Right forelimb (tissue), 1 donor: ENCODE data around the gene GSTM3.
"Not testable (repeated sequence)": the region's sequence is repeated elsewhere in the genome, so short reads cannot be mapped to it uniquely, and the experiment has no call there.

Experiments used
- DNase-seq: peaks from one replicate; pipeline ENCODE4 v3.0.0-alpha.2; 2018

The GSTM3 gene

DNA sequence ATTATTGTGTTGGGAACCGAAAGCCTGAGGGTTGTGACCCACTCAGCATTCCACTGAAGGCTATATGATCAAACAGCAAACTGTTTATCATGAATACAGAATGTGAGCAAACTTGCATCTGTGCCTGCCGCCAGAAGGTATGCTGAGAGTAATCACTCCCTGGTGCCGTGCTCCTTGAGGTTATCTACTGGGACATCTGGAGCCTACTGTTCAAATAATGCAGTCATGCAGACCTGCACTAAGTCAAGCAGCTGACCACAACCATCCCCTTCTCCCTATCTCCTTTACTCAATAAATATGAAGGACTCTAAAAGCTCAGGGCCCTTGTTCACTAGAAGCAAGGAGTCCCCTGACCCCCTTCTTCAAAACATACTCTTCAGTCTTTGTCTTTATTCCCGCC lies 15.3 kb downstream of the GSTM3 start:
- DNase-seq = no peak

GRCh38 chr1:109724933-109725332 lies 15.9 kb downstream of the GSTM3 start:
- DNase-seq = no peak

- DNase-seq = no peak
Observed at GRCh38 chr1:109722908-109723691, 17.7 kb downstream of the GSTM3 start.

GRCh38 chr1:109721971-109722370 lies 18.9 kb downstream of the GSTM3 start:
- no peak for DNase-seq

DNA sequence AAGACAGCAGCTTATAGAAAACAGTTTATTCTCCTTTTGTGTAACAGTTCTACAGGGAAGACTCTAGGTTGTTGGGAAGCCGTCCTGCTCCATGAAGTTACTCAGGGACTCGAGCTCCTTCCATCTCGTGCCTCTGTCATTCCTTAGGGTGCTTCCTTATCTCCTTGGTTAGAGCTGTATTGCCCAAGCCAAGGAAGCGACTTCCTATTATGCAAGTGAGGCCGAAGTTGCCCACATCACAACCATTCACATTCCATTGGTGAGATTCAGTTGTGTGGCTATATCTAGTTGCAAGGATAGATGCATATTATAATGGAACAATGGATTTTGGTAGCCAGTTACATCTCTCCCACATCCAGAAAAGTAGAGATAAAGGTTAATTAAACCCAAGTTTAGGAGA lies 19.8 kb downstream of the GSTM3 start:
- no peak for DNase-seq

GRCh38 chr1:109719337-109719837 lies 21.5 kb downstream of the GSTM3 start:
- no peak for DNase-seq

GRCh38 chr1:109718495-109718894 lies 22.3 kb downstream of the GSTM3 start:
- DNase-seq = no peak

DNA sequence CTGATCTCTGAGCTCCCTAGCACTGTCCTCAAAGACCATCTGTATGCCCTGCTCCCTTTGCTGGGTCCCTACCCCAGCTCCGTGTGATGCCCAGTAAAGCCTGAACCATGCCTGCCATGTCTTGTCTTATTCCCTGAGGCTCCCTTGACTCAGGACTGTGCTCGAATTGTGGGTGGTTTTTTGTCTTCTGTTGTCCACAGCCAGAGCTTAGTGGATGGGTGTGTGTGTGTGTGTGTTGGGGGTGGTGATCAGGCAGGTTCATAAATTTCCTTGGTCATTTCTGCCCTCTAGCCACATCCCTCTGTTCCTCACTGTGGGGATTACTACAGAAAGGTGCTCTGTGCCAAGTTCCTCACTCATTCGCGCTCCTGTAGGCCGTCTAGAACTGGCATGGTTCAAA lies 23.1 kb downstream of the GSTM3 start:
- no peak for DNase-seq

GRCh38 chr1:109716570-109717090 lies 24.2 kb downstream of the GSTM3 start:
- DNase-seq = no peak

GRCh38 chr1:109716121-109716520 lies 24.7 kb downstream of the GSTM3 start:
- no peak for DNase-seq

DNA sequence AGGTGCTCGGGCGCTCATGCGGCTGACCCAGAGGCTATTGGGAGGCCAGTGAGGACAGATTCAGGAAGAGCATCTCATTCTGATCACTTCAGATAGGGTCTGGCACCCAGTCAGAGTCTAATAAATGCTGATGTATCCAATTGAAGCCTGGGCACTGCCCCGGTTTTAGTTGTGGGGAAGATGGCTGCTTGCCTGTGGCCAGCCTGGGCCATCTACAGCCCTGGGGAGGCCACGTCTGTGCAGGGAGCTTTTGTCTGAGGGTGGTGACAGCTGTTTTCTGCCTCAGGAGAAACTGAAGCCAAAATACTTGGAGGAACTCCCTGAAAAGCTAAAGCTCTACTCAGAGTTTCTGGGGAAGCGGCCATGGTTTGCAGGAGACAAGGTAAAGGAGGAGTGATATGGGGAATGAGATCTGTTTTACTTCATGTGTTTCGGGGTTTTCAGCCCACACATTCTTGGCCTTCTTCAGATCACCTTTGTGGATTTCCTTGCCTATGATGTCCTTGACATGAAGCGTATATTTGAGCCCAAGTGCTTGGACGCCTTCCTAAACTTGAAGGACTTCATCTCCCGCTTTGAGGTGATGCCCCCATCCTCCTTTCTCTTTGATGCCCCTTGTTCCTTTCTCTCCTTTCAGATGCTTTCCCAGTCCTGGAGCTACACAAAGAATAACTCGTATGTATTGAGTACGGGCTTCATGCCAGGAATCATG lies 26.0 kb downstream of the GSTM3 start:
- no peak for DNase-seq

- DNase-seq = no peak
Observed at GRCh38 chr1:109713636-109714035, 27.2 kb downstream of the GSTM3 start.

GRCh38 chr1:109712321-109712864 lies 28.4 kb downstream of the GSTM3 start:
- no peak for DNase-seq

DNA sequence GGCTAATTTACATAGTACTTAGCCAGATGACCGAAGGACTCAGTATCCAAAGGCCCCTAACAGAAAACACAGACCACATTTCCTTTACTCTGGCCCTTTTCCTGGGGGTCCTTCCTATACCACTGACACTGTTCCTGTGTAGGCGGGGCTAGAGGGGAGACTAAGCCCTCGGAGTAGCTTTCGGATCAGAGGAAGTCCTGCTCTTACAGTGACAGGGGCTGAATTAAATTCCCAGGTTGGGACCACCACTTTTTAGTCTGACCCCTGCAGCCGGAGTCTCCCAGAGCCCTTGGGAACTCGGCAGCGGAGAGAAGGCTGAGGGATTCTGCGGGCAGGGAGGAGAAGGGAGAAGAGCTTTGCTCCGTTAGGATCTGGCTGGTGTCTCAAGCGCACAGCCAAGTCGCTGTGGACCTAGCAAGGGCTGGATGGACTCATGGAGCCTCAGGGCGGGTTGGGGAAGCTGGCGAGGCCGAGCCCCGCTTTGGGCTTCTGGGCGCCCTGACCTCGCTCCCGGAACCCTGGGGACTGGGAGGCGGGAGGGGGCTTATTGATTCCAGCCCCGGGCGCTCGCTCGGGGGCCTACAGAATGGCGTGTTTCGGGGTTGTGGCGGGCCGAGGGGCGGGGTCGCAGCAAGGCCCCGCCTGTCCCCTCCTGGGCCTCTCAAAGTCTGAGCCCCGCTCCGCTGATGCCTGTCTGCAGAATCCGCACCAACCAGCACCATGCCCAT lies 29.1 kb downstream of the GSTM3 start, which contains the start of gene GSTM5:
Gene GSTM5 (plus strand): TSS at position 659 of the 728 bp plus-strand sequence. CDS start 62 bp downstream, at position 721.
- DNase-seq = peak; percentile 67

- not testable (repeated sequence) for DNase-seq
Observed at GRCh38 chr1:109709822-109710221, 31.0 kb downstream of the GSTM3 start.

DNA sequence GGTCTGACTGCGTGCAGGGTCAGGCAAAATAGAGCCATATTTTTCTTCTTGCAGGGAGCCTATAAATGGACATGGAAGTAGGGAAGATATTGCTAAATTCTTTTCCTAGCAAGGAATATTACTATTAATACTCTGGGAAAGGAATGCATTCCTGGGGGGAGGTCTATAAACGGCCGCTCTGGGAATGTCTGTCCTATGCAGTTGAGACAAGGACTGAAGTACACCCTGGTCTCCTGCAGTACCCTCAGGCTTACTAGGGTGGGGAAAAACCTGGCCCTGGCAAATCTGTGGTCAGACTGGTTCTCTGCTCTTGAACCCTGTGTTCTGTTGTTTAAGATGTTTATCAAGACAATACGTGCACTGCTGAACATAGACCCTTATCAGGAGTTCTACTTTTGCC lies 31.9 kb downstream of the GSTM3 start:
- DNase-seq = not testable (repeated sequence)

DNA sequence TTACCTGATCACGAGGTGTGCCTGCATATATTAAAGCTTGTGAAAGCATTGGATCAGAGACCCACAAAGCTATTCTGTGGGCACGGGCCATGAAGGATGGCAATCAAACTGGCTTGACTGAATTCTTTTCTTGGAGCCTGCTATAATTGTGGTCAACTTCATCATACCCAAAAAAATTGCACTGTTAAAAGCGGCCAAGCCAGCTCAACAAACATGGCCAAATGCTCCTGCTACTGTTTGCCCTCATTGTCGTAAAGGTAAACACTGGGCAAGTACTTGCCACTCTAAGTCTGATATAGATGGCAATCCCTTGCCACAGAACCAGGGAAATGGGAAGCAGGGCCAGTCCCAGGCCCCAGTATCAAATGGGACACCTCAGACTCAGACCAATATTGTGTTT lies 35.4 kb downstream of the GSTM3 start:
- DNase-seq = no peak

DNA sequence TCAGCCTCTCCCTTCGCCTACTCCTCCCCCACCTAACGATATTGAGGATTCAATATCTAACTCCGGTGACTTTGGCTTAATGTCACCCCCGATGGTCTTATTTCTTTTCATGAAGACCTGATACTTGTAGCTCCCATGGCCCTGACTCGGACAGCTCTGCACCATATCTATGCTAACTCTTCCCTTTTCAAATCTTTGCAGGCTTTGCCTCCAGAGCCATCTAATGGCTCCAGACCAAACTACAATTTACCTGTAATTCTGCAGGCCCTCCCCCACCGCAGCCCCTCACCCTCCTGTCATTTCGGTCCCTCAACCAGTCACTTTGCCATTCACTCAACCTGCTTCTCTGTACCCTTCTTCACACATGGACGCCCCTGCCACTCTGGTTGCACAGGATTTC lies 36.7 kb downstream of the GSTM3 start:
- DNase-seq = no peak

- DNase-seq = not testable (repeated sequence)
Observed at GRCh38 chr1:109702940-109703339, 37.9 kb downstream of the GSTM3 start.

DNA sequence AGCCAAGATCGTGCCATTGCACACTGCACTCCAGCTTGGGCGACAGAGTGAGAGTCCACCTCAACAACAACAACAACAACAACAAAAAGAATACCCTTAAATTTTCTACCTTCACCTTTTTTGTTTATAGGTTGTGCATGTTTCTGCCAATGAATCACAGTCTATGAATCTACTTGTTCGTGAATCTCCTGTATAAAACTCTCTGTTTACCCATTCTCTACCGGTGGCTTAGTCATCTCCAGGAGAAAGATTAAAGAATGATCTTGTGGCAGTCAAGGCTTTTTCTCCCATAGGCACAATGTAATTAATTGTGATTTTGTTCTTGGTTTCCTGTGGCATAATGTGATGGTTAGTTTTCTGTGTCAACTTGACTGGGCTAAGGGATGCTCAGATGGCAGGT lies 43.0 kb downstream of the GSTM3 start:
- DNase-seq = not testable (repeated sequence)

GRCh38 chr1:109697066-109697465 lies 43.8 kb downstream of the GSTM3 start:
- no peak for DNase-seq

GRCh38 chr1:109695138-109695537 lies 45.7 kb downstream of the GSTM3 start:
- not testable (repeated sequence) for DNase-seq

GRCh38 chr1:109694400-109694799 lies 46.4 kb downstream of the GSTM3 start:
- DNase-seq = not testable (repeated sequence)
